CD4-positive, alpha-beta T cell treated with Interleukin-10 for 1 hour (primary cell): ENCODE results near the gene CSNK1G2.

Source experiments
- DNase-seq: peaks from one replicate; pipeline ENCODE4 v3.0.0-alpha.2; 2020

The CSNK1G2 gene

GRCh38 chr19:2026770-2027169 is 85.8 kb downstream of the CSNK1G2 start:
- no peak for DNase-seq

- no peak for DNase-seq
Measured at GRCh38 chr19:2027361-2027760, 86.4 kb downstream of the CSNK1G2 start.
